GM18526 (cell line): ENCODE results near the gene MAGEF1.

Experiments used
- POLR2A ChIP-seq: IDR thresholded peaks from 3 replicates; pipeline ENCODE4 v1.6.1; 2011; ENCODE audit not compliant: insufficient read length; ENCODE audit errors: extremely low read depth

MAGEF1 gene

GRCh38 chr3:184737063-184737462 is 25.2 kb upstream of the MAGEF1 start:
- TF ChIP-seq POLR2A, result no peak

DNA sequence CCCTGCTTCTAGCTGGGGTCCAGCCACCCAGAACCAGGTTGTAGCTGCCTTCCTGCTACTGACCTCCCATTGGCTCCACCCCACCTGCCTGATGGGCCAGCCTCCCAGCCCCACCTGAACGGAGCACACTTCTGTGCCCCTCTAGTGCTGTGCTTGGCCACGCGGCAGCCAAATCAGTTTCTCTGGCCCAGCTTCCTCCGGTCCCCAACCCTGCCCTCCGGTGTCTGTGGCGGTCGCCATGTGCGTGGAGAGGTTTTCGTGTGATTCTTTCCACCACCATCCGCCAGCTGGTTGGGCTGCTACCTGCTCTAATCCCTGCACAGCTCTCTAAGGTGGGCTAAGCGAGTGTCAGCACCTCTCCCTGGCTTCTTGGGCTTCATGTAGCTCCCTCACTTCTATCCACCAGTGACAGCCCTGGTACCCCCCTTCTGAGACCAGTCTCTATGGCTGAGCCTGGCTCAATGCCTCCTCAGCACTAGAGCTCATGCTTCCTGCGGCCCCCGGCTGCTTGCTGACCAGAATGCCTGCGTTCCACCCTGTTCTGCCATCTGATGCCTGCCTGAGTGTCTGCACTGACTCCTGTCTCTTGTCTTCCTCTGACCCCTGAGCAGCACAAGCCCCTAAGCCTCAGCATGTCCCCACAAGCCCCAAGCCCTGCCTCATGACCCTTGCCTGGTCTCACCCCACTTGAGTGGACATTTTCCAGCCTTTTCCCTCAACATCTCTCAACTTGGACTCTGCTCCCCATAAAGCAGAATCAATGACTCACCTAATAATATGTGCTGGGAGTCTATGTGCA is 23.2 kb upstream of the MAGEF1 start:
- TF ChIP-seq POLR2A, result no peak

DNA sequence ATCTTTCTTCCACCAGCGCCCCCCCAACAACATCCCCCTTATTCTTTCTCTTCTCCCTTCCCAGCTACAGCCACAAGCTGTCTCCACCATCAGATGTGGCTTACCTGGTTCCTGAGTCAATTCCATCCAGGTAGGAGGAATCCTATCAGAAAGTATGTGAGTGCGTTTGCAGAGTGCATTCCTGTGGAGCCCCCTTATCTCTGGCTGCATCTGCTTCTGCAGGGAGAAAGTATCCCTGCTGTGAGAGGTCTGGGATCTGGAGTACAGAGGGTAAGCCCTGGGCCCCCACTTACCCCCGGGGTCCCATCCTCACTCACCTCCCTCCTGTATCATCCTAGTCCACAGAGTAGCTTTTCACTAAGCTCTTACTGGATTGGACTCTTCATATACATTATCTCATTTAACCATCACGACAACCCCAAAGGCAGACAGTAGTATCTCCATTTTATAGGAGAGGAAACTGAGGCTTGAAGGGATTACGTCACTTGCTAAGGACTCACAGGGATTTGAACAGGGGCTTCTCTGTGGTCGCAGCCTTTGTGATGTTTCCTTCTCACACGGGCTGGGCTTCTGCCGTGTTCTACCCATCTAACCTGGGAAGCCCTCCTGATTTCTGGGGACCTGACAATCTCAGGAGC is 22.2 kb upstream of the MAGEF1 start:
- TF ChIP-seq POLR2A, result no peak

- TF ChIP-seq POLR2A, result no peak
Observed at GRCh38 chr3:184733181-184733580, 21.3 kb upstream of the MAGEF1 start.

DNA sequence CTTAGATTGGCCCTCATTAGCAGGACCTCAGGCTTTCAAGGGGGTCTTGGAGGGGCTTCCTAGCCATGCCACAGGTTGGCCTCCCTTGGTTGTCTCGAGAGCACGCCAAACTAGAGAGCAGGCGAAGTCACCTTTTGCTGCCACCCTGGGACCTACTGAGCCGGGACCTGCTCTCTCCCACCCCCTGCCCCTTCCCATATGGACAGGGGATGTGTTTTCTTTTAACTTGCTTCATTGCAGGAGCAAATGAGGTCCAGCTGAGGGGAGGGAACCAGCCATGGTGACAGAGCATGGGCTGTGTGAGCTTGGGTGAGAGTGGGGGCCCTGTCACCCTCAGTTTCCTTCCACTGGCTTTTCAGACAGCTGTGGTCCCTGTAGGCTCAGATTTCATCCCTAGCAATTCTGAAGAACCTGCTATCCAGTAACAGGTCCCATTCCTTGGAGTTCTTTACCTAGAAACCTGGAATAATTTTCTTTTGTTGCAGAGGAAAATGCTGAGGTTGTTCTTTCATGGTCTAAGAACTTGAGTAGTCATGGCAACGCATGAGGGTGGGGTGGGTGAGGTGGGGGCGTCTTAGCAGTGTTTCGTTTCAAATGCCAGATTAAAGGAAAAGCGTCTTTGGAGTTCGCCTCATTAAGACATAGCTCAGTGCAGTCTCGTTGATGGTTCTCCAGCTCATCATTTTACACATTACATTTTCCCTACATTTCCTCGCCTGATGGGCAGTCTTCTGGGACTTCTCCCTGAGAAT is 20.1 kb upstream of the MAGEF1 start:
- TF ChIP-seq POLR2A, result no peak

GRCh38 chr3:184730924-184731323 is 19.1 kb upstream of the MAGEF1 start:
- TF ChIP-seq POLR2A, result no peak

- no peak for TF ChIP-seq POLR2A
Observed at GRCh38 chr3:184728010-184728527, 16.2 kb upstream of the MAGEF1 start.

GRCh38 chr3:184727357-184728009 is 15.6 kb upstream of the MAGEF1 start:
- no peak for TF ChIP-seq POLR2A

DNA sequence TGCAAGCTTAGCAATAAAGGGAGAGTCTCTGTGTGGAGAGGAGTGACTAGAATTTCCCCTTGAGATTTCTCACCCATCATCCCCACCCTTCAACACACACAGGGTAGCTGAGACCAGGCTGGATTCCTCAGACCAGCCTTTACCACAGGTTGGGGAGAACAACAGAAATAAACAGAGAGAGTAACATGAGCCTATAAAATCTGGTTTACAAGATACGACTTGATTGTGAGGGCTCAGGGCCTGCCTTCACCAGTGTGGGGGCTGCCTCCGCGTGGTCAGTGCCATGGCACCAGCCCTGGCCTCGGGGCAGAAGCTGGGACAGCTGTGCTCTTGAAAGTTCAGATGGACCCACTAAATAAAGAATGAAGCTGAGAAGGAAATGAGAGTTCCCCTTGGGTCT is 14.6 kb upstream of the MAGEF1 start:
- TF ChIP-seq POLR2A, result no peak

- no peak for TF ChIP-seq POLR2A
Observed at GRCh38 chr3:184725176-184725719, 13.4 kb upstream of the MAGEF1 start.

GRCh38 chr3:184724699-184725098 is 12.8 kb upstream of the MAGEF1 start:
- TF ChIP-seq POLR2A, result no peak

DNA sequence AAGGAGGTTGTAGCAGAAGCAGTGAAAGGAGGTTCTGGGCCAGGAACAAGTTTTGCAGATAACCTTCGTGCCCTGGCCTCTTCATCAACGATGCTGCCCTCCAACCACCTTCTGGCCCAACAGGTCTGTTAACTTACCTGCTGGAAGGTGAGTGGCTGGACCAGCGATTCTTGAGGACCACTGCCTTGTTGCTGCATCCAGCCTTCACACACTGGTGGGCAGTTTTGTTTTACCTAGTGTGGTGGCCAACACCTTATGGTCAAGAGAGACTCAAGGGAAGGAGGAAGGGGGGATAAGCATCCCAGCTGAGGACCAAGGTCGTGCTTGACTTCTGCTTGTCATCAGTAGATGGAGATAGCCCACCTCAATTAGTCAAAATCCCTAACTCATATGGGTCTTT is 7.8 kb upstream of the MAGEF1 start:
- no peak for TF ChIP-seq POLR2A

DNA sequence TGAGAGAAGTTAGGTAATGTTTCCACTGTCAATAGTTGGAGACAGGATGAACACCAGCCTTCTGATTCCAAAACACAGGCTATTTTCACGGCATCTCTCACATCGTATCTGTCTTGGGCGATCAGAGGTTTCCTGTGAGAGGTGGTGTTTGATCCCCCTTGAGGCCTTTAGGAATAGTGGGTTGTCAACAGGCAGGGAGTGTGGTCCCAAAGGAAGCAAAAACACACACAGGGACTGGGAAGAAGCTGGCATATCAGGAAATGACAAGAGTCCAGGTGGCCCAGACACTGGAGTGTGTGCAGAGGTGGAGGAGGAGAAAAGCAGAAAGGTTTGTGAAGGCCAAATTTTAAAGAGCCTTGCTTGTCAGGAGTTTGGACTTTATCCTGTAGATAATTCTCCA is 6.6 kb upstream of the MAGEF1 start:
- TF ChIP-seq POLR2A, result no peak

DNA sequence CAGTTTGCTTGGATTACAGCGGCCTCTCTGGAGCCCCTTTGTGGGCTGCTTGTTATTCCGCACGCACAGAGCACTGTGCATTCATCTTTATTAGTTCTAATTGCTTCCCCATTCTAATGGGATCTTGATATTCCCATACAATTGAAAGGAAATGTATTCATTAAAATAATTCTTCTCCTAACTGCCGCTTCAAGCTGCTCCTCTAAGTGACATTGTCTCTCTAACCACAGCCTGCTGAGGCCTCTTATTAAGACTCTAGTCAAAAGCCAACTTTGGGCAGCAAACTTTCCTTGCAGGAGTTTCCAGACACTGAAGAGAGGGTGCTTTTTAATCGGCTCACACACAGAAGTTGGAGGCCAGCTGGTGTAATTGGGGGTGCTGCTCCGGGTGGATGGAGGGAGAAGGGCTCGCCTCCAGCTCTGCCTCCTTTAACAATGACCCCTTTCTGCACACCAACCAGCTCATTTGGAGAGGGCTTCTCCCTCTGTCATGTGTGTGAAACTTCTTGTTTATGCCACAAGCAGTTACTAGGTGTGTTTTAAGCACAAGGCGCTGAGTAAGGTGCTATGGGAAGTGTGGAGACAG is 5.6 kb upstream of the MAGEF1 start:
- no peak for TF ChIP-seq POLR2A
